ENCODE measurements around the gene PTPRT.

DNA sequence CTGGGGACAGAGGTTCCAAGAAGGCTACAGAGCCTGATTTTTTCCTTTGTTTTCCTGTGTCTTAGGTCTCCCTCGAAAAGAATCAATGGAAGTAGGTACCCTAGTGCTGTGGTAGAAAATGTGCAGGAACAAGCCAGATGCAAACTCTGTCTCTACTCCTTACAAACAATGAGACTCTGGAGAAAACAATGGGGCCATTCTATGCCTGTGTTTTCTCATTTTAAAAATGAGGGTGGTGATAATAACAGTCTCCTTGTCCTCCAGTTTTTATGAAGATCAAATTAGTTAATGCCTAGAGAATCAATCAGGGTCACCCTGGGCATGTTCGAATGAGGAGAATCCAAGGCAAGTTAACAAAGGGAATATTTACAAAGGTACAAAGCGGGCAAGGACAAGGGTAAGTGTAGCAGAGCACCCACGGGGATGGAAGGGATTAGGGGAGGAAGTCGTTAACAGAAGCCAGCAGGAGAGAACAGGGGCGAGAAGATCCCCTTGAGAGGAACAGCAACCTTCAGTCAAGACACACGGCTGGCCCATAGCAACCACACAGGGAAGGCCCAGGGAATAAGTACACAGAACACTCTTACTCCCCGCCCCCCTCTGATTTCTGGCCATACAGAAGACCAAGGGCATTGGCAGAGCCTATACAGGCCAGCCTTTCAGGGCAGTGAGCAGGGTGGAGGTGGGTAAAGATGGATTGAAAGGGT is 342.8 kb downstream of the PTPRT start:
- TF ChIP-seq, protein P1, sequence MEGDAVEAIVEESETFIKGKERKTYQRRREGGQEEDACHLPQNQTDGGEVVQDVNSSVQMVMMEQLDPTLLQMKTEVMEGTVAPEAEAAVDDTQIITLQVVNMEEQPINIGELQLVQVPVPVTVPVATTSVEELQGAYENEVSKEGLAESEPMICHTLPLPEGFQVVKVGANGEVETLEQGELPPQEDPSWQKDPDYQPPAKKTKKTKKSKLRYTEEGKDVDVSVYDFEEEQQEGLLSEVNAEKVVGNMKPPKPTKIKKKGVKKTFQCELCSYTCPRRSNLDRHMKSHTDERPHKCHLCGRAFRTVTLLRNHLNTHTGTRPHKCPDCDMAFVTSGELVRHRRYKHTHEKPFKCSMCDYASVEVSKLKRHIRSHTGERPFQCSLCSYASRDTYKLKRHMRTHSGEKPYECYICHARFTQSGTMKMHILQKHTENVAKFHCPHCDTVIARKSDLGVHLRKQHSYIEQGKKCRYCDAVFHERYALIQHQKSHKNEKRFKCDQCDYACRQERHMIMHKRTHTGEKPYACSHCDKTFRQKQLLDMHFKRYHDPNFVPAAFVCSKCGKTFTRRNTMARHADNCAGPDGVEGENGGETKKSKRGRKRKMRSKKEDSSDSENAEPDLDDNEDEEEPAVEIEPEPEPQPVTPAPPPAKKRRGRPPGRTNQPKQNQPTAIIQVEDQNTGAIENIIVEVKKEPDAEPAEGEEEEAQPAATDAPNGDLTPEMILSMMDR (conservative IDR thresholded peaks at IDR 0.05 in 1 of 2, IDR thresholded peaks at IDR 0.05 in 1 of 2; ENCODE audit: low read depth in 1 of 2, low read length in 2 of 2) = no peak
- TF ChIP-seq EZH2 (IDR thresholded peaks at IDR 0.05; ENCODE audit: low read length, missing control alignments) = no peak
